Left renal cortex interstitium (tissue), 4 donors: ENCODE results near the gene ETFRF1. TPM values are rescaled to one million over a fixed set of nuclear protein-coding genes. Genes with fewer than 3 reads are reported as not detected.

ENCODE experiments used
- DNase-seq, 4 donors: peaks; one replicate each; pipeline ENCODE4 v3.0.0-alpha.2; 2013; ENCODE audit warnings: low read depth in 4 of 4, low spot score in 2 of 4, missing footprints in 1 of 4
- polyA plus RNA-seq, 4 donors: library from polyadenylated mRNA; unstranded; fragments of 120-200 nt; gene quantifications; one replicate each; pipeline ENCODE4 v1.2.1, GENCODE V29; 2013; ENCODE audit not compliant: insufficient read length in 4 of 4

The ETFRF1 gene
- polyA plus RNA-seq, 4 donors = 35.3 to 46.1 (median 44.3) TPM

DNA sequence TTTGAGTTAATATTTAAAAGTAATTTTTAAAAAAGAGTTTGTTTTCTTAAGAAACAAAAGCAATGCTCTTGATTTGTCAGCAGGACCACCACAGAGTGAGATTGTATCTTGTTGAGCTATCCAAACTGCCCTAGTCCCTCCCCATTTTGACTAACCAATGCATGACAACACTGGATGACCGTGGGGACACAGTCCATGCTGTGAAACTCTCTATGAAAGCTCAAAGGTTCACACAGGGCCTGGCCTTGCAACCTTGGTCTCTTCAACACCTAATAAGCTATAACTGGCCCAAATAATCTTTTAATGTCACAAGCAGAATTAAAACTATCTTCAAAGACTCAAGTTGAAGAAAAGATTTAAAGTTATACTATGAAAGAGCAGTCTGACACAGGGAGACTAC lies 13.5 kb downstream of the ETFRF1 start:
- no peak for DNase-seq

DNA sequence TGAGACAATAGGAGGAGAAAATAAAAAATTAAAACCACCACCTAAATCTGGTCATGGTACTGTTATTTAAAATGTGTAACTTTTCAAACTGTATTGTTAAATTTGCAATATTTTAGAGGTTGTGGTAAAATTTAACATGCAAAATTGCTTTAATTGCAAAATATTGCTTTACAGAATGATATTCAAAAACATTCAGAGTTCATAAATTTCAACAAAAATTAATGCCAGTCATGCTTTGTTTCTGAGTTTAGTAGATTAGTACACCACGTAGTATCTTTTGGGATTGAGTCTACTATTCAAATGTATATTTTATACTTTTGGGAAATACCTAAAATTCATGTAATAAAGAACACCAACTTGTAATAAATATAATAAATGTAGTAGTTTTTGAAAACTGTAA lies 18.3 kb downstream of the ETFRF1 start:
- DNase-seq = no peak

DNA sequence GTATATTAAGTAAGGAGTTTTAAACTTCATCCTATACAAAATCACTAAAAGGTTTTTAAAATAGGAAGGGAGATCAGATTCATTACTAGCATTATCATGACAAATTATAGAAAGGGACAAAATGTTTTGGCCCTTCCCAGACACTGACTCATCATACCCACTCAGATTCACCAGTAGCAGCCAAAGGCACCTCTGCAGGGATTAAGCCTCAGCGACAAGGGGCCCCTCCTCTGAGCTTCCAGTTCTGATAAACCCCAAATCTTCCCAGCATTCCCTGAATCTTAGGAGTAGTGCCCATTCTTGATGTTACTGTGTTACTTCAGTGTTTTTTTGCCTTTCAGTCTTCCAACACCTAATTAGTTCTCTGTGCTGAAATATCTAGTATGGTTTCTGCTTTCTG lies 41.2 kb downstream of the ETFRF1 start:
- DNase-seq = no peak

DNA sequence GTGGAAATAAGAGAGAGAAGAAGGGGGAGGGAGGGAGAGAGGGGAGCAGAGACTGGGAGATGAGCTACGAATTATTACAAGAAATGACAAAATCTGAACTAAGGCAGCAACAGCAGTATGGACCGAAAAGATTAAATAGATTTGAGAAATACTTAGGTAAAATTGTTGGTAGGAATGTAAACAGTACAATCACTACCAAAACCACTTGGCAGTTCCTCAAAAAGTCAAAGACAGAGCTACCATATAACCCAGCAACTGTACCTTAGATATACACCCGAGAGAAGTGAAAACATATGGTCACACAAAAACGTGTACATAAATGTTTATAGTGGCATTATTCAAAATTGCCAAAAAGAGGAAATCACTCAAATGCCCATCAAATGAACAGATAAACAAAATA lies 41.6 kb downstream of the ETFRF1 start:
- DNase-seq = no peak

DNA sequence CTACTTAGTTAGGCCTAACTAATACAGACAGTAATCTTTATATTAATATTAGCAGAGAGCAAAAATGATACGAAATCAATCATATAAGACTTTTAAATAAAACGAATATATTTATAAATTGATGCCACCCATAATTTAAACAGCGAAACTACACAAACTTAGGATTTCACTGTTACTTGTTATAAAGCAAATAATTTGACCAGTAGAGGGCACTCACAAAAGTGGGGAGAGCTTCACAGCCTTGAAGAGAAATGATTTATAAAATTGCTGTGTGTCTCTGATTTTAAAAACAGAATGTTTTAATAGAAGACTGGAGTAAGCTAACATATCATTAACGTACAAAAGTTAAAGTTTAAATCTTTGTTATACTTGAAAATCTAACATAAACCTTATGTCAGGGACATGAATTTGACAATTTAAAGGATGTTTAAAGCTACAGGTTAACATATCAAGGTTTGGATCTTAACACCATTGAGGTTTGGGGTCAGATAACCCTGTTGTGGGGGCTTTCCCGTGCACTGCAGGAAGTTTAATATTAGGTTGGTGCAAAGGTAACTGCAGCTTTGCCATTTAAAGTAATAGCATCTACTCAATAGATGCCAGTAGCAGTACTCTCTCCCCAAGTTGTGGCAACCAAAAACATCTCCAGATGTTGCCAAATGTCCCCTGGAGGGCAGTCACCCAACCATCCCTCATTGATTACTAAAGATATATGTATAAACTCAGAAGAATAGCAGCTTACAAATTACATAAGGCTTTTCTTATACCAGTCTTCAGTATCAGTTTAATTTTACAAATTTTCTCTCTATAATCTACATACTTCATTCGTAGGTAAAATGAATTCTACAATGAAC lies 46.4 kb downstream of the ETFRF1 start:
- DNase-seq = peak in 1 of 4 donors; percentile 23

DNA sequence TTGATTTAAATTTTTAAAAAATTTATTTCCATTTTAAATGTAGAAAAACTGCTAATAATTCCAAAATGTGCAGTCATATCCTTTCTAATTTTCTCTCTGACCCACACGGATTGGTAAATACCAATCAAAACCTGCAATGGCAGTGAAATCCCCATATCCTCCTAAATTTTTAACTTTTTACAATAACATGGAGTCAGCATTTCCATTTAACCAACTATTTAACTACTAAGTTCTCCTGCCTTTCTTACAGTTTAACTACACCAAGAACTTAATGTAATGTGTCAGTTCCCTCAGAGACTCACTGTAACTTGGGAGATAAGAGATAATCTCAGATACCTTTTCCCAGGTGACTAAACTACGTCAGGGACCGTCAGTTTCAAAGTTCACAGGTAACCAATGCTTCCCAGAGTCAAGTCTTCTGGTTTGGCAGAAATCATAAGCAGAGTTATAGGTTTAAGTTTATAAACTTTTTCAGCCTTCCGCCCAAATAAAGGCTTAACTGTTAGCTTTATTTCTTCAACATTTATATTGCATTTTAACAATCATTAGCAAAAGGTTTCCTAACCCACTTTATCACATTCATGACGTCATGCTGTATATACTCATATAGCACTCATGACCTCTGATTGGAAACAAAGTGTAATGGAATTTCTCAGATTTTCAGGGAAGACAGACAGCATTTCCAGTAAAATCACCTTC lies 48.1 kb downstream of the ETFRF1 start:
- no peak for DNase-seq

DNA sequence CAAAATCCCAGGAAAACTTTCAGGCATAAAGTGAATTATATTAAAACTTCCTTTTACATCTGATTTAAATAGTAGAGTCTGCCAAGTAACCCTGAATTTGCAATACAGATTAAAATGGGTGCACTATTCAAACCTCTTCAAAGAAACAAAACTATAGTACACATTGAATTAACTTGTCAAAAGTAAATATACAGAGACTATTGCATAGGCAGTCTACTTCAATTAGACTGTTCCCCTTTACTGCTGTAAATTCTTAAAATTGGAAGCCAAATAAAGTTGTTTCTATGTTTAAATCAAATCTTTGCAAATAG lies 48.6 kb downstream of the ETFRF1 start:
- no peak for DNase-seq

DNA sequence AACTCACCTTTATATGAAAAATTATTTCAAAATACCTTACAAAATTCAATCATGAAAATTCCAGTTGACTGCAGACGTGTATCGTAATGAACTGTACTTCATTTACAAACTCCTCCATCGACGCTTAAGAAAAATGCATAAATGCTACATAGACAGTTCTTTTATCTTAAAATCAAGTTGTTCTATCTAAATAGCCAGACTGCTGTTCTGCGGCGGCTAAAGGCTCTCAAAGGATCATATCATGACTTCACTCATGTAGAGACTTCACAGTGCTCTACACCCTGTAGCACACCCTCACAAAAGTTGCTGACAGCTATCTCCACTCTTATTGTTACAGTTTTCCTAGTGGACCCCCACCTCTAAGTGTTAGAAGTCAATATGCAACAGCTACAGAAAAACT lies 50.5 kb downstream of the ETFRF1 start:
- DNase-seq = no peak

DNA sequence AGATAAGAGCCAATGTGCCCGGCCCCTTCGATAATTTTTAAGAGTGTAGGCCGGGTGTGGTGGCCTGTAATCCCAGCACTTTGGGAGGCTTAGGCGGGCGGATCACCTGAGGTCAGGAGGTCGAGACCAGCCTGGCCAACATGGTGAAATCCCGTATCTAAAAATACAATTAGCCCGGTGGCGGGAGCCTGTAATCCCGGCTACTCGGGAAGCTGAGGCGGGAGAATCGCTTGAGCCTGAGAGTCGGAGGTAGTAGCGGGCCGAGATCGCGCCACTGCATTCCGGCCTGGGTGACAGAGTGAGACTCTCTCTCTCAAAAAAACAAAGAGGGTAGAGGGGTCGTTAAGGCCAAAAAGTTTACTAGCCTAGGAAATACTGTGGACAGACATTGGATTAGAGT lies 53.1 kb downstream of the ETFRF1 start:
- no peak for DNase-seq

DNA sequence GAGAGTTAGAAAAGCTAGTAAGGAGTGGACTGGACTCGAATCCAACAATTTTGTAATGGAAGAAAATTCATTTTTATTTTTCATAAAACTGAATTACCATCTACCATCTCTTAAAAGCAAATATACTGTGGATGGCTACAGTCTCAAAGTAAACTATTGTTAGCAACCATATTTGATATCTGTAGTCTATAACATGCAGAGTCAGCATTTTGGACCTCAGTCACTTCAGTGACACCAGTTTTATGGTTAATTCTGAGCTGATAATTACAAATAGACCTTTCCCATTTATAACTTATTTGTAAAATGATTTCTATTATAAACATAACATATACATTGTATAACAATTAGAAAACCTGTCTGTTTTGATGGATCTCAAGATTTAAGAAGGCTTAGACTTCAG lies 53.7 kb downstream of the ETFRF1 start:
- no peak for DNase-seq

DNA sequence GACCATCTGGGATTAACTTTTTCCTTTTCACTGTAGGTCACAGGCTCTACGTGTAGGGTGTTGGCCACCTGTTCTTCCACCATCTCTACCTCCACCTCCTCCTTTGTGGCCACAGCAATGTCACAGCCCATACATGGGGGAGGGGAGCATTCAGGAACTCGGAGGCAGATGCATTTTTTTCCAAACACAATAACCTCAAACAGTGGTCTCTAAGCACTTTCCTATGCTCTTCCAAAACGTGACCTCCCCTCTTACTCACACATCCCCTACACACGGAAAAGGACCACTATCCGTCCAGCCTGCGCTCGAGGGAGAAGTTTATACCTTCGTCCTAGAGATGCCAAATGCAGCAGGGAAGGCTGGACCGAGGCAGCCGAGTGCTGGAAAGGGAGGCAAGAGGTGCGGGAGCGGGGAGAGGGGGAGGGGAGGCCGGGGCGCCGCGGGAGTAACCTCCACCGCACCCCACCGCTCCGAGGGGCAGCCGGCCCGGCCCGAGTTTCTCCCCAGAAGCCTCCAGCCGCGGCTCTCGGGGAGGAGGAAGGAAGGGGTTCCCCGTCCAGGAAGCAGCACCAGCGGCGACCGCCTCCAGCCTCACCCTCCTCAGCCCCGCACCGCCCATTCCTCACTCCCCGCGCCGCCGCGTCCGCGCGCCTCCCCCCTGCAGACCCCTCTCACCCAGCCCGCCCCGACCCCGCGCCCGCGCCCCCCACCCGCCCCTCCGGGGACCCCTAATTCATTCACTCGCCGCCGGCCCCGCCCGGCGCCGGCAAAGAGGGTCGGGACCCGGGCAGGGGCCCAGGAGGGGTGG lies 55.1 kb downstream of the ETFRF1 start:
- peak in 2 of 4 donors; percentile 26 to 29 for DNase-seq

DNA sequence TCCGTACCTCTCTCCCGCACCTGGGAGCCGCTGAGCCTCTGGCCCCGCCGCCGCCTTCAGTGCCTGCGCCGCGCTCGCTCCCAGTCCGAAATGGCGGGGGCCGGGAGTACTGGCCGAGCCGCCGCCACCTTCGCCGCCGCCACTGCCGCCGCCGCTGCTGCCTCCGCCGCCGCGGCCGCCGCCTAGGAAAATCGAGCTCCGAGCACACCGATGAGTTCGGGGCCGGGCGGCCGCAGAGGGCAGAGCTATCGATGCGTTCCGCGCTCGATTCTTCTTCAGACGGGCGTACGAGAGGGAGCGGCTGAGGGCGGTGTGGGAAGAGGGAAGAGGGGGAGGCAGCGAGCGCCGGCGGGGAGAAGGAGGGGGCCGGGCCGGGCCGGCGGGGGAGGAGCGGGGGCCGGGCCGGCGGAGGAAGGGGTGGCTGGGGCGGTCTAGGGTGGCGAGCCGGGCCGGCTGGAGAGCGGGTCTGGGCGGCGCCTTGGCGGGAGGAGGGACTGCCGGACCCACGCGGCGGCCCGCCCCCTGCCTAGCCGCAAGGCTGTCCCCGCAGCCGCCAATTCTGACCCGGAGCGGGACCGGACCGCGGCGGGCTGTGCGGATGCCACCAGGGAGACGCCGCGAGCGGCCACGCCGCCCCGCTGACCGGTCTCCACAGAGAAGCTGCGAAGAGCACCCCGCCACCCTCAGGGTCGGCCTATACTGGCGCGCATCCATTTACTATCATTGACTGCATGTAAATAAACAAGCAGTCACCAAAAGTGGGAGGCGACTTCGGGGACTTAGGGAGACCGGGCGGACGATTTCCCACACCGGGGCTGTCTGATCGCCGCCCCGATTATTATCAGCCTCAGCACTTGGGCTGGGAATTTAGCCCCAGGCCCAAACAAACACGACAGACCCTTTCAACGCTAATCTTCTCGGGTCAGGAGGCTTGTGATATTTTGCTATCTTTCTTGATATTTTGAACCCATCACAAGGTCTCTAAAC lies 56.0 kb downstream of the ETFRF1 start, which contains the start of gene KRAS:
Gene KRAS (minus strand): TSS at position 186 of the 987 bp plus-strand sequence.
- DNase-seq = peak; percentile 75 to 93 (median 88)

DNA sequence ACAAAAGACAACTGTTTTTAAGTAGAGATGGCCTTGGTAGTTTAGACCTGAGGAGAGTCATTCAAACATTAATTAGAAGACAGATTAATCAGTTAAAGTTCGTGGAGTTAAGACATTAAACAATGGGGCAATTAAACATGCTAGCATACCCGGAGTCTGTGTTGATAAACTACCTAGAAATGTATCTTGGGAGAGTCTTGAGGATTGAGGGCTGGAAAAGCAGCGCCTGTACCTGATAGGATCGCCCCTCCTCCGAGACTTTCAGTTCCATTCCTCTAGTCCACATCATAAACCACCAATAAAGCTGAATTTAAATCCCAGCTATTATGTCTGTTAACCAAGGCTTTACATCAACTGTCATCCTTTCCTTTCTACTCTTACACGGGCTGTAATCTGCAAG lies 56.7 kb downstream of the ETFRF1 start:
- DNase-seq = no peak

DNA sequence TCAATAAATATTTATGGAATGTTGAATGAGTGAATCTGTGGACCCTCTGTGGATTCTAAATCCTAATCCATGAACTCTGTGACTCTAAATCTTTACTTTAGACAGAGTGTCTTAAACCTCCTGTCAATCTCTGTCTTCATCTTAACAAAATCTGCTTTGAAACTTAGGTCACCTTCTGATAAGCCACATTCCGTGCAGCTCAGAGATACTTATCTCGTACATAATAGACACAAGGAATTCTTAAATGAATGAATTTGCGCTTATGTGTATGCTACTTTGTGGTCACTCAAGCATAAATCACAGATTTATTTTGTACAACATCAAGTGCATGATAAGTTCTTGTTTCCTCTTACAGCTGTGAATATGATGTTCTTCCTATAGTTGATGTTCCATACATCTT lies 57.9 kb downstream of the ETFRF1 start:
- no peak for DNase-seq

DNA sequence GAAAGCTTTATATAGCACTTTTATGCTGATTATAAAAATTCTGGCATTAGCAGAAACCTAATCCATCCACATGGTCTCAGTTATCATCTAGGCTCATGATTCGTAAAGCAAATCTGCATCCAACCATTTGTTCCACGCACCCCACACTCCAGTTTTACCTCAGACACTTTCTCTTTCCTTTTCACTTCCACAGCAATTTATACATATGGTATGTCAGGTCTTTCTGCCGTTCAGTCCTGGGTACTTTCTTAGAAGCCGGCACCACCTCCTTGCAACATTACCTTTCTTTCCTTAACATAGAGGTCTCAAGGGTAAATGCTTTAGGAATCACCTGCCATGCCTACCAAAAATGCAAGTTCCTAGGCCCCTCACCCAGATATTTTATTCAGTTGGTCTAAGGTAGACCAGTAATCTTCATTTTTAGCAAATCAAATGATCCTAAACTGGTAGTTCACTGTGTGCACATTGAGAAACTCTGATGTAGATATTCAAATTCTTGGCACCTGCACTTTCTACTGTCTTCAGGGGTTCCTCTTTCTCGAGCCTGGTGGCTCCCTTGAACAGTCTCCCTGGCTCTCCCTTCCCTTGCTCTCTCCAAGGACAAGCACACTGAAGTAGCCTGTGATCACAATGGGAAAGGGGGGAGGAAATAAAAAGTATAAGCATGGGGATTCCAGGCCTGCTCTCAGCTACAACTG lies 58.5 kb downstream of the ETFRF1 start:
- no peak for DNase-seq

DNA sequence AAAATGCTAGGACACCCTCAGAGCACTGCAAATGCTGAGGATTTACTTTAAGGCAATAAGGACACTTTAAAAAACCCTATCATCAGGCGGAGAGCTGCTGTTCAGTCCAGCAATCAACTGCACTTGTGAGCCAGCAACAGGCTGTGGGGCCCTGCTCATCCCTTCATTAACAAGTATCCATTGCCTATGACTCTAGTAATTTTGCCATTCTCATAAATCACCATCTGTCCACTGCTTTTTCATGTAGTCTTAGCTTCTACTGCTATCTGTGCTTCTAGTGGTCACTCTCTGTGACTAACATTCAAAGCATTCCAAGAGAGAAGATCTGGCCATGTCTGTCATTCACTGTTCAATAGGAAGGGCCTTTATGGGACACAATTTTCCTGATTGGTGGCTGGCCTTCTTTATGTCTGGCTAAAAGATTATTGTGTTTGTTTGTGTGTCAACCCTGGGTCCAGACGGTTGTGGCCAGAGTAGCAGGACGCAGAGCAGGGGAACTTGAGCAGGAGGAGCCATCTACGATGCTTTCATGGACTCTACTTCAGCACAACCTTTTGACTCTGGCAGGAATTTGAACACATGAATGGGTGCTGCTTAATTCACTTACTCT lies 59.3 kb downstream of the ETFRF1 start:
- DNase-seq = no peak
